Thyroid gland (tissue), 4 donors: Measurements from ENCODE around the gene PLCB4.

Experiments used
- POLR2A ChIP-seq, 2 donors: fragments of 450-650 bp; IDR thresholded peaks; one replicate each; pipeline ENCODE4 v1.6.1; 2017; ENCODE audit warnings: antibody characterized with exemption in 2 of 2, mild to moderate bottlenecking in 2 of 2, moderate library complexity in 1 of 2
- TF ChIP-seq, protein P1 (sequence below), 6 experiments: fragments of 200-600 bp in 3 of 6; fragments of 450-650 bp in 3 of 6; sonication (generic) in 3 of 6; IDR thresholded peaks; one replicate each; pipeline ENCODE4 v1.5.1; 2016 to 2019; ENCODE audit warnings: antibody characterized with exemption in 6 of 6, mild to moderate bottlenecking in 2 of 6, inconsistent platforms in 1 of 6, moderate library complexity in 1 of 6

DNA sequence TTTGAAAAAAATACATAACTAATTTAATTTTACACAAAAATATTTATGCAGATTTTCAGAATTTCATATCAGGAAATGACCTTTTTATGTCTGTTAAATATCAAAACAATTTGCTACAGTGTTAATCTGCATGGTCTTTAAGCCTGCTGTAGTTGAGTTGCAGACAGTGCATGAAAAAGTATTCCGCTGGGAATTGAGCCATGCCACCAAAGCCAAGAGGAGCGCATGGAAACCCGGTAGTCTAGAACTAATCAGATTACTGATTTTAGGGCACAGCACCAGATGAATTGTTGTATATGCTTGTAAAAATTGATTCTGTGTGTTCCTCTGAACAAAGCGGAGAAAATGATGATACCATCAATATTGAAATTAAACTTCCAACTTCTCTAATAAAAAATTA lies 411.2 kb downstream of the PLCB4 start:
- no peak for TF ChIP-seq POLR2A (IDR thresholded peaks at IDR 0.05)
- TF ChIP-seq, protein P1, sequence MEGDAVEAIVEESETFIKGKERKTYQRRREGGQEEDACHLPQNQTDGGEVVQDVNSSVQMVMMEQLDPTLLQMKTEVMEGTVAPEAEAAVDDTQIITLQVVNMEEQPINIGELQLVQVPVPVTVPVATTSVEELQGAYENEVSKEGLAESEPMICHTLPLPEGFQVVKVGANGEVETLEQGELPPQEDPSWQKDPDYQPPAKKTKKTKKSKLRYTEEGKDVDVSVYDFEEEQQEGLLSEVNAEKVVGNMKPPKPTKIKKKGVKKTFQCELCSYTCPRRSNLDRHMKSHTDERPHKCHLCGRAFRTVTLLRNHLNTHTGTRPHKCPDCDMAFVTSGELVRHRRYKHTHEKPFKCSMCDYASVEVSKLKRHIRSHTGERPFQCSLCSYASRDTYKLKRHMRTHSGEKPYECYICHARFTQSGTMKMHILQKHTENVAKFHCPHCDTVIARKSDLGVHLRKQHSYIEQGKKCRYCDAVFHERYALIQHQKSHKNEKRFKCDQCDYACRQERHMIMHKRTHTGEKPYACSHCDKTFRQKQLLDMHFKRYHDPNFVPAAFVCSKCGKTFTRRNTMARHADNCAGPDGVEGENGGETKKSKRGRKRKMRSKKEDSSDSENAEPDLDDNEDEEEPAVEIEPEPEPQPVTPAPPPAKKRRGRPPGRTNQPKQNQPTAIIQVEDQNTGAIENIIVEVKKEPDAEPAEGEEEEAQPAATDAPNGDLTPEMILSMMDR (IDR thresholded peaks at IDR 0.05): no peak
